GM06990 (cell line): ENCODE measurements around the gene KCNN3.

Experiments used
- DNase-seq: peaks from one replicate; pipeline ENCODE4 v3.0.0-alpha.2; 2011; ENCODE audit not compliant: insufficient read length; ENCODE audit errors: extremely low read depth
- H3K27me3 ChIP-seq: replicated peaks from 2 replicates; pipeline ENCODE4 v1.6.0; 2011; ENCODE audit warnings: low read length; ENCODE audit not compliant: control insufficient read depth, insufficient read depth
- H3K36me3 ChIP-seq: 2 replicates; pipeline ENCODE4 v1.5.1; 2011; ENCODE audit warnings: low read length; ENCODE audit not compliant: control insufficient read depth, insufficient read depth
- H3K4me3 ChIP-seq: replicated peaks from 2 replicates; pipeline ENCODE4 v1.5.1; 2011; ENCODE audit warnings: low read depth, mild to moderate bottlenecking, control low read depth, low read length
- CTCF ChIP-seq: IDR thresholded peaks from 2 replicates; pipeline ENCODE4 v1.5.1; 2011; ENCODE audit warnings: low read length, control low read depth, mild to moderate bottlenecking, inconsistent platforms; ENCODE audit not compliant: insufficient read depth, poor library complexity, severe bottlenecking

KCNN3 gene

GRCh38 chr1:154870115-154870571, at the start of gene KCNN3:
TSS of gene KCNN3 (minus strand) at chr1:154870281. CDS start at chr1:154869964, 317 bp downstream.
- Histone ChIP-seq H3K36me3 (no peaks in the 10 kb centered on the region), H3K4me3 (peak within 1 kb of the TSS; percentile 66), H3K27me3 (no peaks in the 10 kb centered on the region)
- no peak for TF ChIP-seq CTCF
- peak; percentile 94 for DNase-seq

- no peaks in the 10 kb centered on the region for H3K27me3 ChIP-seq
- no peak for DNase-seq
- H3K36me3 ChIP-seq: no peaks in the 10 kb centered on the region
- H3K4me3 ChIP-seq: no peak overlapping the region
- TF ChIP-seq CTCF: no peak
Measured at GRCh38 chr1:154913273-154913672, 43.2 kb upstream of the KCNN3 start.

GRCh38 chr1:154912755-154913154, 42.7 kb upstream of the KCNN3 start:
- DNase-seq: no peak
- no peak overlapping the region for H3K4me3 ChIP-seq
- no peaks in the 10 kb centered on the region for H3K36me3 ChIP-seq
- H3K27me3 ChIP-seq: no peaks in the 10 kb centered on the region
- no peak for TF ChIP-seq CTCF

- Histone ChIP-seq H3K27me3 (no peaks in the 10 kb centered on the region), H3K36me3 (no peaks in the 10 kb centered on the region), H3K4me3 (no peak overlapping the region)
- DNase-seq: no peak
- no peak for TF ChIP-seq CTCF
Measured at GRCh38 chr1:154911691-154912550, 41.8 kb upstream of the KCNN3 start.

- Histone ChIP-seq H3K27me3 (no peaks in the 10 kb centered on the region), H3K36me3 (no peaks in the 10 kb centered on the region), H3K4me3 (no peak overlapping the region)
- TF ChIP-seq CTCF: no peak
- no peak for DNase-seq
Measured at GRCh38 chr1:154910851-154911250, 40.8 kb upstream of the KCNN3 start.
